ENCODE measurements around the gene DIAPH2. TPM values are rescaled to one million over a fixed set of nuclear protein-coding genes. Genes with fewer than 3 reads are reported as not detected.

The DIAPH2 gene
- total RNA-seq, 1 donor from 2014 or later = 3.8 TPM

- no peaks in the 10 kb centered on the region for H3K9me3 Mint-ChIP-seq (ENCODE audit: unreplicated experiment)
- no peak for TF ChIP-seq CTCF (IDR thresholded peaks at IDR 0.05; ENCODE audit: partially characterized antibody, unreplicated experiment)
Measured at GRCh38 chrX:97155816-97156215, 471.2 kb downstream of the DIAPH2 start.

DNA sequence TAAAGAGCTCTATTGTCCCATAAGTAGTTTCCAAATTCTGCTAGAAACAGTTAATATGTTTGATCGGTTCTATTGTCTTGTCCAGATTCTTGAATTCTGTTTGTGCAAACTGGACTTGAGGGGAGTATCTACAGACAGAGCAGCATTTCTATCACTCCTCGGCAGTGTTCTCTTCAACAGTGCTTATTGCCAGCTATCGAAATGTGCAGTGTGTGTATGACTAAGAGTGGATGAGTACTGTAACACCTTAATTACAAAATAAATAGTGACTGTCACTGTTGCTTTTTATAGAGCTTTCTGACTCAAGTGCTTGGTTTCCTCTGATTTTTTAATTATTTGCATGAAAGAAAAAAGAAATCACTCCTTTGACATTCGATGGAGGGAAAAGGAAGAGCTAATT, 473.6 kb downstream of the DIAPH2 start:
- H3K9me3 Mint-ChIP-seq (ENCODE audit: unreplicated experiment) = no peaks in the 10 kb centered on the region
- no peak for TF ChIP-seq CTCF (IDR thresholded peaks at IDR 0.05; ENCODE audit: partially characterized antibody, unreplicated experiment)
- H3K27ac Mint-ChIP-seq (ENCODE audit: unreplicated experiment) = no peak overlapping the region
- peaks cover 2% of the 10 kb centered on the region for H3K4me1 Mint-ChIP-seq (ENCODE audit: low read depth, unreplicated experiment)
- H3K36me3 Mint-ChIP-seq (ENCODE audit: unreplicated experiment) = no peaks in the 10 kb centered on the region
- no peak for DNase-seq
- H3K4me3 Mint-ChIP-seq (ENCODE audit: unreplicated experiment) = no peak overlapping the region
- no peaks in the 10 kb centered on the region for H3K27me3 Mint-ChIP-seq (ENCODE audit: unreplicated experiment)

More at GRCh38 chrX:97155816-97156215, 471.2 kb downstream of the DIAPH2 start:
- Mint-ChIP-seq H3K36me3 (ENCODE audit: unreplicated experiment) (no peaks in the 10 kb centered on the region), H3K27me3 (ENCODE audit: unreplicated experiment) (no peaks in the 10 kb centered on the region), H3K27ac (ENCODE audit: unreplicated experiment) (no peak overlapping the region), H3K4me1 (ENCODE audit: low read depth, unreplicated experiment) (peaks cover 2% of the 10 kb centered on the region), H3K4me3 (ENCODE audit: unreplicated experiment) (no peak overlapping the region)
- DNase-seq = no peak

DNA sequence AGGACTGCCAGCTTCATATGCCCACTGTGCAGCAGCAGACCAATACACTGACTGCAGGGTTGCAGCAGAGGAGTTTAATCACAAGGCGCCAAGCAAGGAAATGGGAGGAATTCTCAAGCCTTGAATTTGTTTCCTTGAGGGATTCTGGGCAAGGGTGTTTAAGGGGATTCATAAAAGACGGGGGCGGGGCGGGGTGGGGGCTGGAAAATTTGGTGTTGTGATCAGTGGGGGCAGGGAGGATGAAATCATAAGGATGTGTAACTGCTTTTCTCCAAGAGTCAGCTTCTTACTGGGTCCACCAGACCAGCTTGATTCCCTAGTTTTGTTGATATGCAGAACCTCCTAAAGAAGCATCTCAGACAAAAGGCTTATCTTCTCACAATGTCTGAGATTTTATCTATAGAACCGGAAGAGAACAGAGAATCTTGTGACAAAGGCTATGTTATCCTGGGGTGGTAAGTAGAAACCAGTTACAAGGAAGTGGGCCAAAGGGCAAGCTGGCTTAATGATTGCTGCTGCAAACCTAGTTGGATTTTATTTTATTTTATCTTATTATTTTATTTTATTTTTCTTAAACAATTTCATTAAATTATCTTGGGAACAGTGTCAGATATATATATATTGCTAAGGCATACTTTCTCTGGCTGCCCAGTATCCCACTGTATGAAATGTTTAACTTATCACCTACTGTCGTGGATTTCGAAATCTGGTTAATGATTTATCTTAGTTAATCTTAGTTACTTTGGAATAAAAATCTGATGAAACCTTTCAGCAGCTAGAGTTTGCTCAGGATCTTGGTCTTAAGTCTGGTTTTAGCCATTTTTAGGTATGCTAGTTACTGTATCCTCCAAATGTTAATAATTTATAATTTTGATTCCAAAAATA, 475.5 kb downstream of the DIAPH2 start:
- H3K27me3 Mint-ChIP-seq (ENCODE audit: unreplicated experiment) = no peaks in the 10 kb centered on the region
- no peak overlapping the region for H3K4me3 Mint-ChIP-seq (ENCODE audit: unreplicated experiment)
- no peaks in the 10 kb centered on the region for H3K9me3 Mint-ChIP-seq (ENCODE audit: unreplicated experiment)
- no peaks in the 10 kb centered on the region for H3K36me3 Mint-ChIP-seq (ENCODE audit: unreplicated experiment)
- DNase-seq = no peak
- peaks cover 2% of the 10 kb centered on the region for H3K4me1 Mint-ChIP-seq (ENCODE audit: low read depth, unreplicated experiment)
- no peak for TF ChIP-seq CTCF (IDR thresholded peaks at IDR 0.05; ENCODE audit: partially characterized antibody, unreplicated experiment)
- no peak overlapping the region for H3K27ac Mint-ChIP-seq (ENCODE audit: unreplicated experiment)

- Mint-ChIP-seq H3K9me3 (ENCODE audit: unreplicated experiment) (no peaks in the 10 kb centered on the region), H3K36me3 (ENCODE audit: unreplicated experiment) (no peaks in the 10 kb centered on the region), H3K4me1 (ENCODE audit: low read depth, unreplicated experiment) (no peaks in the 10 kb centered on the region), H3K4me3 (ENCODE audit: unreplicated experiment) (no peak overlapping the region), H3K27me3 (ENCODE audit: unreplicated experiment) (no peaks in the 10 kb centered on the region), H3K27ac (ENCODE audit: unreplicated experiment) (no peak overlapping the region)
- TF ChIP-seq CTCF (IDR thresholded peaks at IDR 0.05; ENCODE audit: partially characterized antibody, unreplicated experiment) = no peak
- DNase-seq = no peak
Measured at GRCh38 chrX:97167333-97167732, 482.7 kb downstream of the DIAPH2 start.

DNA sequence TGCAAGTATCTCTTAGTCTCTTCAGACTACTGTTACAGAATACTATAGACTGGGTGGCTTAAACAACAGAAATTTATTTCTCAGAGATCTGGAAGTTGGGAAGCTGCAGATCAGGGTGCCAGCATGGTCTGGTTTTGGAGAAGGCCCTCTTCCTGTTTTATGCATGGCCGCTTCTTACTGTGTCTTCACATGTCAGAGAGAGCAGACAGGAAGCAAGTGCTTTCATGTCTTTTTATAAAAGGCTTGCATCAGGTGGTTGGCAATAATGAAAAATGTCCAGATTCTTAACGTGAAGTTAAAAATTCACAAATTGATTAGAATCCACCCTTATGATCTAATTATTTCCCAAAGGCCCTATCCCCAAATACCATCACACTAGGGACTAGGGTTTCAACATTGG, 484.0 kb downstream of the DIAPH2 start:
- DNase-seq = no peak
- Mint-ChIP-seq H3K27ac (ENCODE audit: unreplicated experiment) (no peak overlapping the region), H3K27me3 (ENCODE audit: unreplicated experiment) (no peaks in the 10 kb centered on the region), H3K36me3 (ENCODE audit: unreplicated experiment) (no peaks in the 10 kb centered on the region), H3K4me1 (ENCODE audit: low read depth, unreplicated experiment) (no peaks in the 10 kb centered on the region), H3K9me3 (ENCODE audit: unreplicated experiment) (no peaks in the 10 kb centered on the region), H3K4me3 (ENCODE audit: unreplicated experiment) (no peak overlapping the region)
- TF ChIP-seq CTCF (IDR thresholded peaks at IDR 0.05; ENCODE audit: partially characterized antibody, unreplicated experiment) = no peak

All from glutamatergic neuron (in vitro differentiated cells).